GM12872 (cell line): ENCODE results near the gene ENOX1.

Experiments
- TF ChIP-seq, protein P1 (sequence below): IDR thresholded peaks from 3 replicates; pipeline ENCODE4 v1.5.1; 2011; ENCODE audit warnings: low read depth, mild to moderate bottlenecking, low read length, moderate library complexity; ENCODE audit not compliant: insufficient read depth

The ENOX1 gene

GRCh38 chr13:43289470-43290255 is 497.1 kb downstream of the ENOX1 start:
- TF ChIP-seq, protein P1, sequence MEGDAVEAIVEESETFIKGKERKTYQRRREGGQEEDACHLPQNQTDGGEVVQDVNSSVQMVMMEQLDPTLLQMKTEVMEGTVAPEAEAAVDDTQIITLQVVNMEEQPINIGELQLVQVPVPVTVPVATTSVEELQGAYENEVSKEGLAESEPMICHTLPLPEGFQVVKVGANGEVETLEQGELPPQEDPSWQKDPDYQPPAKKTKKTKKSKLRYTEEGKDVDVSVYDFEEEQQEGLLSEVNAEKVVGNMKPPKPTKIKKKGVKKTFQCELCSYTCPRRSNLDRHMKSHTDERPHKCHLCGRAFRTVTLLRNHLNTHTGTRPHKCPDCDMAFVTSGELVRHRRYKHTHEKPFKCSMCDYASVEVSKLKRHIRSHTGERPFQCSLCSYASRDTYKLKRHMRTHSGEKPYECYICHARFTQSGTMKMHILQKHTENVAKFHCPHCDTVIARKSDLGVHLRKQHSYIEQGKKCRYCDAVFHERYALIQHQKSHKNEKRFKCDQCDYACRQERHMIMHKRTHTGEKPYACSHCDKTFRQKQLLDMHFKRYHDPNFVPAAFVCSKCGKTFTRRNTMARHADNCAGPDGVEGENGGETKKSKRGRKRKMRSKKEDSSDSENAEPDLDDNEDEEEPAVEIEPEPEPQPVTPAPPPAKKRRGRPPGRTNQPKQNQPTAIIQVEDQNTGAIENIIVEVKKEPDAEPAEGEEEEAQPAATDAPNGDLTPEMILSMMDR = no peak

GRCh38 chr13:43286751-43287150 is 500.0 kb downstream of the ENOX1 start:
- TF ChIP-seq, protein P1 = no peak

GRCh38 chr13:43285933-43286597 is 500.7 kb downstream of the ENOX1 start:
- TF ChIP-seq, protein P1 = no peak

- TF ChIP-seq, protein P1 = no peak
Observed at GRCh38 chr13:43284162-43284561, 502.6 kb downstream of the ENOX1 start.

GRCh38 chr13:43279696-43280095 is 507.1 kb downstream of the ENOX1 start:
- TF ChIP-seq, protein P1 = no peak

GRCh38 chr13:43278127-43278526 is 508.6 kb downstream of the ENOX1 start:
- TF ChIP-seq, protein P1 = no peak

DNA sequence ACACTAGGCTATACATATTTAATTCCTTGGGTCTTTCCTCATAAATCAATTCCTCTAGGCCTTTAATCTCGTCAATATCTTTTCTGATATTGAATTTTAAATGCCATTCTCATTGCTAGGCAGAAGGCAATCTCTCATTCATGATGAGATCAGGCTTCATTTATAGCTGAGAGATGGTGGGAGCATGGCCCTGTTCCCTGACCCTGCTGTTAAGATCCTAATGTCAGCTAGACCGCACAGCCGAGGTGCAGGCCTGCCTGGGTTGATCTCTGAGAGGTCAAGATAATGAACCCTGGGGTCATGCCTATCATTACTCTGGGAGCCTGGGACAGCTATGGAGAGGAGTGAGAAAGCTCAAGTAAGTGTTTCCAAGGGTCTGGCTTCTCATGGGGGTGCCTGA is 509.6 kb downstream of the ENOX1 start:
- TF ChIP-seq, protein P1 = no peak
